Activated CD4-positive, alpha-beta T cell treated with anti-CD3 and anti-CD28 coated beads for 48 hours (primary cell): Measurements from ENCODE around the gene SERPINB6.
A peak's percentile ranks its signal among the peaks of the same experiment; 100 is the strongest.
"Not testable (repeated sequence)": the region's sequence is repeated elsewhere in the genome, so short reads cannot be mapped to it uniquely, and the experiment has no call there.

Experiments
- DNase-seq: peaks from one replicate; pipeline ENCODE4 v3.0.0-alpha.2; 2020

SERPINB6 gene

GRCh38 chr6:2953098-2953497 is 18.3 kb downstream of the SERPINB6 start:
- DNase-seq = no peak

GRCh38 chr6:2952557-2953095 is 18.7 kb downstream of the SERPINB6 start:
- DNase-seq = peak; percentile 77

- no peak for DNase-seq
Observed at GRCh38 chr6:2951728-2952127, 19.6 kb downstream of the SERPINB6 start.

GRCh38 chr6:2950713-2951112 is 20.7 kb downstream of the SERPINB6 start:
- DNase-seq = no peak

GRCh38 chr6:2949536-2950083 is 21.8 kb downstream of the SERPINB6 start:
- DNase-seq = no peak

DNA sequence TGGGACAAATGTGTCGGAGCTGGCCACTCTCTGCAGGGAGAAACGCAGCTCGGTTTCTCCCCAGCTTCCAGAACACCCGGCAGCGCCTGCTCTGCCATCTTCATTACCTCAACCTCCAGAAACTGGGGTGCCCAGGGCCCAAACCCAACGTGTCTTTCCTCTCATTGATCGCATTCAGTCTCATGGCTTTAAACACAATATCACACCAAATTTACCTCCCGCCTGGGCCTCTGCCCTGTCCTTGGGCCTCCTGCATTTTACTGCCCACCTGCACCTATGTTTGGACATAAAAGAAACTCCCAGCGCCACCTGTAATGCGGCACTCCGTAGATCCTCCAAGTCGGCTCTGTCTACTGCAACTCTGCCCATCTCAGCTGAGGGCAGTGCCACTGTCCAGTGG is 22.2 kb downstream of the SERPINB6 start:
- no peak for DNase-seq

DNA sequence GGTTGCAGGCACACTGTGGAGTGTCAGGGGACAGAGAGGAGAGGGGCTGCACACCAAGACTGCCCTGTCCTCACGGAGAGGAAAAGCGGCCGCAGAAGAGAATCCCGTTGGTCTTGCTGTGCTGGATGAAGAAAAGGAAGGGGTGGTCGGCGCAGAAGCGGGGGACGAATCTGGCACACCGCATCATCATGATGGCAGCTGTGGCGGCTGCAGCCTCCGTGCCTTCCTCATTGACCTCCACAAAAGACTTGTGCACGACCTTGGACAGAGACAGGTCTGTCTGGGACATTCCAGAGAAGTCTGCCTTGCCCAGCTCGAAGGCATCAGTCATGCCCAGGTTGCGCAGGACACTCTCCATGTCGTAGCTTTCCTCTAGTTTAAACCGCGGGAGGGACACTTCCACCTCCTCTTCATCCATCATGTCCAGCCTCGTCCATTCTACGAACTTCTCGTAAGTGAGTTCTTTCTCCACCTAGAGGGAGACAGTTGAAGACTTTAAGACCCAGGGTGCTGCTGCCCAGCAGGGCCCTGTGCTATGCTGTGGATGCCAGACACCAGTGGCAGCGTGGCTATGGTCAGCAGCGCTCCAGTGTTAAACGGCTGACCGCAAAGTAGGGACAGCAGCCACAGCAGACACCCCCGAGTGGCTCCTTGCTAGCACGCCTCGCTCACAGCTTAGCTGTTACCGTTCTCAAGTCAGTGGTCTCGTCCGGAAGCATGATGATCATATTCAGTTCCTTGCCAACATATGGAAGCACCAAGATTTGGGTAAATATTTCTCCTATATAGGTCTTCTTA is 22.9 kb downstream of the SERPINB6 start:
- no peak for DNase-seq

- no peak for DNase-seq
Observed at GRCh38 chr6:2947445-2947844, 23.9 kb downstream of the SERPINB6 start.

DNA sequence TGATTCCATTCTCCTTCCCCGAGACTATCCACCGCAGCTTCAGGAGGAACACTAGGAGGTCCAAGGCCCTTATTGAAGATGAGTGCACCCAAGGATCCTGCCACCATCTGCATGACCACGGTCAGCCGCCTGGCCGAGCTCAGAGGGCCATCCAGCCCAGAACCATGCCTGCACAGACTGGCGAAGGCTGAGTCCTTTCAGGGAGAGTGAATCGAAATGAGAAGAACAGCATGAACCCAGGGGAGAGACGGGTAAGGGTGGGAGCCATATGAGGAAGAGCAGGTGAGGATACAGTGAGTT is 26.3 kb downstream of the SERPINB6 start:
- DNase-seq = no peak

DNA sequence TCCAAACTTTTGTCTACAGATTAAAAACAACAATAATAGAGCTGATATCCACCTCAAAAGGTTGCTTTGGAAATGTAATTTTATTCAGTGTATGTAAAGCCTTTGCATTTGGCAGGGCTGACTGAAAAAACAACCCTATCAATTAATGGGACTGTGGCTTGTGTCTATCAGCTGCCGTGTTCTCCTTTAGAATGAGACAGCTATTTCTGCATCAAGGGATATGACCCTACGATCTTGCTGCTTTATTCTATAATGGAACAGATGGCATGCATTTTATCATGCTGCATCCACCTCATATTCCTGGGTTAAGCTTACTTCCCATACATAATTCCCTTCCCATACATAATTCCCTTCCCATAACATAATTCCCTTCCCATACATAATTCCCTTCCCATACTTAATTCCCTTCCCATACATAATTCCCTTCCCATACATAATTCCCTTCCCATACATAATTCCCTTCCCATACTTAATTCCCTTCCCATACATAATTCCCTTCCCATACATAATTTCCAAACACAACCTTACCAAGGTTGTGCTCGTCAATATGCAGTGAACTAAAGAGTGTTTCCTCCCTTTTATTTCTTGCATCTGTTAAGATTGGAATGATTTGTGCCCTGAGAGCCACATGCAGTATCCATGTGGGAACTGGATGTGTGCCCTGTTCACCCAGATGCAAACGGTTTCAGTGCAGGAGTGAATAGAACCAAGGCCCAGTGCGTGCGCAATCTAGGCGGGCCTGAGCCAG is 26.8 kb downstream of the SERPINB6 start:
- DNase-seq = no peak

- DNase-seq = no peak
Observed at GRCh38 chr6:2943564-2943955, 27.8 kb downstream of the SERPINB6 start.

DNA sequence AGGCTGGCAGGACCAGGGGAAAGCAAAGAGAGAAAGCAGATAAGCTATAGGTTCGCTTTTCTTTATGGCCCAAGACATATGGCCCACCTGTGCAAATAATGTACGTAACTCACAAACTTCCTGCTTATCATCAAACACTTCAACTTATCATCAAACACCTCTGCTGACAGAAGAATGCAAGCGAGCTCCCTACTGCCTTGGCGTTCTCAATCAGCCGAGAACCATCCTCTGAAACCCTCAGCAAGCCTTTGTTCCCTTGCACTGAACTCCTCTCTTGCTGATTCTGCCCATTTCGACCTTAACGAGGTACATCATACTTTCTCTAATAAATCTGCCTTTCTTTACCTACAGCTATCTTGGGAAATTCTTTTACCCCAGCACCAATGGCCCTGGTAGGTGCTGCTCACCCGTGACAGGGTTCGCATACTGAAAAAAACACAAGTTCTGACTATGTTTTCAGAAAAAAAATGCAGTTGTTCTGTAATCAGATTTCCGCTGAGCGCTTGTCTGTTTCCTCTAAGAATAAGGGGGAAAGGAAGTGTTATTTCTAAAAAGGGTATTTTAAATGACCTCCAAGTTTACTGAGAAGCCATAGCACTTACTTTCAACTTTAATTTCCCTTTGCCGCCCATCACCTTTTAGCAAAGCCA is 28.3 kb downstream of the SERPINB6 start:
- no peak for DNase-seq

DNA sequence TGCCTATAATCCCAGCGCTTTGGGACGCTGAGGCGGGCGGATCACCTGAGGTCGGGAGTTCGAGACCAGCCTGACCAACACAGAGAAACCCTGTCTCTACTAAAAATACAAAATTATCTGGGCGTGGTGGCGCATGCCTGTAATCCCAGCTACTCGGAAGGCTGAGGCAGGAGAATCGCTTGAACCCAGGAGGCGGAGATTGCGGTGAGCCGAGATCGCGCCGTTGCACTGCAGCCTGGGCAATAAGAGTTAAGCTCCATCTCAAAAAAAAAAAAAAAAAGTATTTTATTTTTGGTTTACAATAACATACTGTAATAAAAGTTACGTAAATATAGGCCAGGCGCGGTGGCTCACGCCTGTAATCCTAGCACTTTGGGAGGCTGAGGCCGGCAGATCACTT is 29.3 kb downstream of the SERPINB6 start:
- not testable (repeated sequence) for DNase-seq

DNA sequence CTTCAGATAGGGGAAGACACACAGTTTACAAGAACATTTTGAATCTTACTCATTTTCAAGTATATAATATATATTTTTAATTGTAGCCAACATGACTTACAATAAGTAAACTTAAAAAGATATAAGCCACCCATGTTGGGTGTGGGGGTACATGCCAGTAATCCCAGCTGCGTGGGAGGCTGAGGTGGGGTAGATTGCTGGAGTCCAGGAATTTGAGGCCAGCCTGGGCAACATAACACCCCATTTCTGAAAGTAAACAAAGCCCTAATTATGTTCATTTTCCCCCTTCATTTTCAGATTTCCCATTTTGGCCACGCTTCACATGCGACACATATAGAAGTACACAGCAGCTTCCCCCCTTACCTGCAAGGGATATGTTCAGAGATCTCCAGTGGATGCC is 30.5 kb downstream of the SERPINB6 start:
- DNase-seq = no peak

DNA sequence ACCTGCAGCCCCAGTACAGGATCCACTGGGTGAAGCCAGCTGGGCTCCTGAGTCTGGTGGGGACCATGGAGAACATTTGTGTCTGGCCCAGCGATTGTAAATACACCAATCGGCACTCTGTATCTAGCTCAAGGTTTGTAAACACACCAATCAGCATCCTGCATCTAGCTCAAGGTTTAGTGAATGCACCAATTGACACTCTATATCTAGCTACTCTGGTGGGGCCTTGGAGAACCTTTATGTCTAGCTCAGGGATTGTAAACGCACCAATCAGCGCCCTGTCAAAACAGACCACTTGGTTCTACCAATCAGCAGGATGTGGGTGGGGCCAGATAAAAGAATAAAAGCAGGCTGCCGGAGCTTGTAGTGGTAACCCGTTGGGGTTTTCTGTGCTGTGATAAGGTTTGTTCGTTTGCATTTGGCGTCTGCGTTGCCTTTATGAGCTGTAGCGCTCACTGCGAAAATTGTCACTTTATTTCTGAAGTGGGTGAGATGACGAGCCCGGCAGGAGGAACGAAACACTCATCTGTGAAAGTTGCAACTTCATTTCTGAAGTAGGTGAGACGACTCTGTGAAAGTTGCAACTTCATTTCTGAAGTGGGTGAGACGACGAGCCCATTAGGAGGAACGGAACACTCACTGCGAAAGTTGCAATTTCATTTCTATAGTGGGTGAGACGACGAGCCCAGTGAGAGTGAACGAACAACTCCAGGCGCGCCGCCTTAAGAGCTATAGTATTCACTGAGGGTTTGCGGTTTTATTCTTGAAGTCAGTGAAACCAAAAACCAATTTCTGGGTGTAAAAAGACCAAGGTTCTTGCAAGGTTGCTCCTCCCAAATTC is 31.1 kb downstream of the SERPINB6 start:
- DNase-seq = peak; percentile 90

- no peak for DNase-seq
Observed at GRCh38 chr6:2939315-2940009, 31.9 kb downstream of the SERPINB6 start.

GRCh38 chr6:2938632-2939083 is 32.7 kb downstream of the SERPINB6 start:
- no peak for DNase-seq

GRCh38 chr6:2938004-2938631 is 33.2 kb downstream of the SERPINB6 start:
- DNase-seq = no peak

GRCh38 chr6:2937627-2938003 is 33.8 kb downstream of the SERPINB6 start:
- no peak for DNase-seq

DNA sequence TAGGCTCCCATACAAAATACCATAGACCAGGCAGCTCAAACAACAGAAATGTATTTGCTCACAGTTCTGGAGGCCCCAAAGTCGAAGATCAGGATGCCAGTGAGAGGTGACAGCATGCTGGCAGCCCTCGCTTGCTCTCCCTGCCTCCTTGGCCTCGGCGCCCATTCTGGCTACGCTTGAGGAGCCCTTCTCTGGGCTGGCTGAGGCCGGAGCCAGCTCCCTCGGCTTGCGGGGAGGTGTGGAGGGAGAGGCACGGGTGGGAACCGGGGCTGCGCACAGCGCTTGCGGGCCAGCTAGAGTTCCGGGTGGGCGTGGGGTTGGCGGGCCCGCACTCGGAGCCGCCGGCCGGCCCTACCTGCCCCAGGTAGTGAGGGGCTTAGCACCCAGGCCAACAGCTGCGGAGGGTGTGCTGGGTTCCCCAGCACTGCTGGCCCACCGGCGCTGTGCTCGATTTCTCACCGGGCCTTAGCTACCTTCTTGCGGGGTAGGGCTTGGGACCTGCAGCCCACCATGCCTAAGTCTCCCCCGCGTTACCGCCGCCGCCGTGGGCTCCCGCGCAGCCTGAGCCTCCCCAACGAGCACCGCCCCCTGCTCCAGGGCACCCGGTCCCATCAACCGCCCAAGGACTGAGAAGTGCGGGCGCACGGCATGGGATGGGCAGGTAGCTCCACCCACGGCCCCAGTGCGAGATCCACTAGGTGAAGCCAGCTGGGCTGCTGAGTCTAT is 35.6 kb downstream of the SERPINB6 start:
- DNase-seq = no peak

- no peak for DNase-seq
Observed at GRCh38 chr6:2934057-2934456, 37.3 kb downstream of the SERPINB6 start.
